Measurements from ENCODE around the gene LYPD5.

DNA sequence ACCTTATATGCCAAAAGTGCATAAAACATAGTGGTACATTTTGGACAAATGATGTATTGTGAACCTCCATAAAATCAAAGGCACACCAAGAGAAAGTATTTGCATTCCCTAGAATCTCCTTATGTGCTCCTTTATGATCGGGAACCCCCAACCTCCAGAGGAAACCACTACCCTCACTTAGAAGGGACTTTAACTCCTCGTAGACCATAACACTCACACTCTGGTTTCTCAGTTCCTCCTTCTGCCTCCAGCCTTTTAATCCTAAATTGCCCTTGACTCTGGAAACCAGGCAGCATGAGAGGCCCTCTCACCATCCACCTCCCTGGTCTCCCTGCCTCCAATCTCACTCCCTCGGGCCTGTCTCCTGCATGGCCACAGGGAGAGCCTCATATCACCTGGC, 11.7 kb downstream of the LYPD5 start:
- TF ChIP-seq, protein P1, sequence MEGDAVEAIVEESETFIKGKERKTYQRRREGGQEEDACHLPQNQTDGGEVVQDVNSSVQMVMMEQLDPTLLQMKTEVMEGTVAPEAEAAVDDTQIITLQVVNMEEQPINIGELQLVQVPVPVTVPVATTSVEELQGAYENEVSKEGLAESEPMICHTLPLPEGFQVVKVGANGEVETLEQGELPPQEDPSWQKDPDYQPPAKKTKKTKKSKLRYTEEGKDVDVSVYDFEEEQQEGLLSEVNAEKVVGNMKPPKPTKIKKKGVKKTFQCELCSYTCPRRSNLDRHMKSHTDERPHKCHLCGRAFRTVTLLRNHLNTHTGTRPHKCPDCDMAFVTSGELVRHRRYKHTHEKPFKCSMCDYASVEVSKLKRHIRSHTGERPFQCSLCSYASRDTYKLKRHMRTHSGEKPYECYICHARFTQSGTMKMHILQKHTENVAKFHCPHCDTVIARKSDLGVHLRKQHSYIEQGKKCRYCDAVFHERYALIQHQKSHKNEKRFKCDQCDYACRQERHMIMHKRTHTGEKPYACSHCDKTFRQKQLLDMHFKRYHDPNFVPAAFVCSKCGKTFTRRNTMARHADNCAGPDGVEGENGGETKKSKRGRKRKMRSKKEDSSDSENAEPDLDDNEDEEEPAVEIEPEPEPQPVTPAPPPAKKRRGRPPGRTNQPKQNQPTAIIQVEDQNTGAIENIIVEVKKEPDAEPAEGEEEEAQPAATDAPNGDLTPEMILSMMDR (IDR thresholded peaks at IDR 0.05; ENCODE audit: low read length), result no peak
- TF ChIP-seq EZH2 (IDR thresholded peaks at IDR 0.05; ENCODE audit: borderline replicate concordance, low read length), result no peak
